ENCODE measurements around the gene DLGAP4. TPM values are rescaled to one million over a fixed set of nuclear protein-coding genes. Genes with fewer than 3 reads are reported as not detected.

The DLGAP4 gene
- total RNA-seq, 1 donor from 2014 or later, result 46.3 TPM

GRCh38 chr20:36446557-36446956, 140.4 kb downstream of the DLGAP4 start:
- intact Hi-C loops (cut with micrococcal nuclease), result no loop called here

- intact Hi-C loops (cut with micrococcal nuclease), result no loop called here
Observed at GRCh38 chr20:36447101-36447500, 141.0 kb downstream of the DLGAP4 start.

- intact Hi-C loops (cut with micrococcal nuclease), result no loop called here
Observed at GRCh38 chr20:36449663-36450062, 143.5 kb downstream of the DLGAP4 start.

DNA sequence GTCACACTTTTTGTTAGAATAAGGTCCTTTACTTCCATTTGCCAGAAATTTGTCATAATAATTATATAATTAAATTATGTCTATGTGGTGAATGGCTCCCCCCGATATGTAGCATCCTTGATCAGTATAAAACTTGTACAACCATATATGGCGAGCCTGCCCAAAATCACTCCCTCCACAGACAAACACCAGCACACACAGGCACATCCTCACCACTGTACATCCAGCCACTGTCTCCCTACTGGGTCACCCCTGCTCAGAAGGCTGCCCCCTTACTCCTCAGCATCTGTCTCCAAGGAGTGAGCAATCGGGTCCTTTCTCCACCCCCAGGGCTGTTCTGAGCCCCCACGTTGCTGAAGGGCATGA, 148.2 kb downstream of the DLGAP4 start:
- intact Hi-C loops (cut with micrococcal nuclease), result no loop called here

DNA sequence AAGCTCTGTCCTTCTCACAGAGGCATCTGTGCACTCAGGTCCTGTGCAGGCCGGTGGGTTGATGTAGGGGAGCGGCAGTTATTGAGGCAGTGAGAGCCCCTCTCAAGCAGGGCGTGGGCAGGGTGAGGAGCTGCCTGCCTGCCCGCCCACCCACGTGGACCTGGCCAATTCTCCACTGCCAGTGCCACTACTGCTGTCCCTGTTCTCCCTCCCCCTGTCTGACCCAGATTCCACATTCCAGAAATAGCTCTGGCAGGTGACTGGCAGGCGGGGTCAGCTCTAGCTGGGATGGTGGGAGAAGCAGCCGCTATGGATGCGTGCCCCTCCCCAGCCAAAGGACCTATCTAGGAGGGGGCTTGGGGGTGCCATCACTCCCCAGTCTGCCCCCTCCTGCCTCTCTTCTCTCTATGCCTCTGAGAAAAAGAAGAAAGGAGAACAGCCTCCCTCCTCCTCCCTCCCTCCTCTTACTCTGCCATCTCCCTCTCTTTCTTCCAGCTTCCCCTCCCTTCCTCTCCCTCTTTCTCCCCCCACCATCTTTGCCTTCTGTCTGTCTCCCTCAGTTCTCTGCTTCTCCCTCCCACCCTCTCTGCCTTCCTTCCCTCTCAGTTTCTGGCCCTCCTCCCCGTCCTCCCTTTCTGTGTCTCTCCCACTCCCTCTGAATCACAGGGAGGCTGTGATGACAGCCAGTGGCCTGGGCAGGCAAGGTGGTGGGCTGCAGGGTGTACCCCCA, 148.7 kb downstream of the DLGAP4 start:
- intact Hi-C loops (cut with micrococcal nuclease), result no loop called here

DNA sequence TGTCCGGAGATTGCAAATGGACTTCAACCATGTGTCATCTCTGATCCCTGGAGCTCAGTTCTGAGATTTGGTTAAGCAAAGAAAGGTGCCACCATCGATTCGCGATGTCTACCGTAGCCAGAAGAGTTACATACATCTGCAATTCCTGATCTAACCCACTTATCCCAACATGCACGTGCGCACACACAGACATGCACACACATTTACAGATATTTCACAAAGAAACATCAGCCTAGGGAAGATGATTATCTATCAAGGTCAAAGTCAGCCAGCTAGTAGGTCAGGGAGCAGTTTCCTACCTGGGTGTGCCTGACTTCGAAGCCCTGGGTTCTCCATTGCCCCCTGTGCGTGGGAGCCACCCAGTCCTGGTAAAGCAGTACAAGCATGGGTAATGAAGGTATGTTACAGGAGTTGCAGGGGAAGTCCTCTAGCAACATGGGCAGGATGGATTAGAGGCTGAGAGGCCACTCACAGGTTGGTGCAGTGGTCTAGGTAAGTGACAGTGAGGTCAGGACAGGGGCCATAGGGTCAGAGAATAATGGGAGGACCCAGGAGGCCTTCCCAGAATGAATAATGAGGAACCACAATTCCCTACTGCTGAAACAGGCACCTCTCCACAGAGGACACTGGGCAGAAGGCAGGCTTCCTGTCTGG, 150.0 kb downstream of the DLGAP4 start:
- intact Hi-C loops (cut with micrococcal nuclease), result no loop called here

DNA sequence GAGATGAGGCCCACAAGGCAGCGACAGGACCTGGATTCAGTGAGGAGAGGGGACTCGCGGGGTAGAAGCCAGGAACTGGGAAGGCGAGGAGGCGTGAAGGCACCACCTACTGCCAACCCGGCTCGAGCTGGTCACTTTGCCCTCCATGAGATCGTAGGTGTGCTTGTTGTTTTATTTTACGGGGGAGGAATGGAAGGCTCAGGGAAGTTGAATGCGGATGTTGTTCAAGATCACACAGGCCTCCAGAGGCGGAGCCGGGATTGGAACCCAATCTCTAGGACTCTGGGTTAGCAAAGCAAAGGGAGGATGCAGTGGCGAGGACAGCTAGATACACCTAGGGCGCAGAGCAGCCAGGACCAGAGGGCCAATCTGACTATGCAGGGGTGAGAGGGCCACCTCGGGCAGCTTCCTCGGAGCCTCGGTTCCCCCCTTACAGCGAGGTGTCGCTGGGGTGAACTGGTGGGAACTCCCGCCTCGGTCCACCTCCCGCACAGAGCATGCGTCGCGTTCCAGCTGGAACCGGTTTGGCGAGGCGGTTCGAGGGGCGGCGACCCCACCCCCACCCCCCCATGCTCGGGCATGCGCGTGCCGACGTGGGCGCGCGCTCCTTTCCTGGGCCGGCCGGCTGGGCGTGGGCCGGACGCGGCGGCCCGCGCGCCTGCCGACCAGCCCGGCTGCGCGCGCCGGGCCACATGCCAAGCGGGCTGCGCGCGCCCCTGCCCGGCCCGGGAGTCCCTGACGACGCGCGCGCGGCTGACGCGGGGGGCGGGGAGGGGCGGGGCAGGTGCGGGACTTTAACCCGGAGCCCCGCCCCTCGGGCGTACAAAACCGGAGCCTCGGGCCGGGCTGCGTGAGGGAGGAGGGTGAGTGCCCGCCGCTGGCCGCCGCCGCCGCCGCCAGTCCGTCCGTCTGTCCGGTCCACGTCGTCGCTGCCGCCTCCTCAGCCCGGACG, 154.8 kb downstream of the DLGAP4 start:
- intact Hi-C loops (cut with micrococcal nuclease), result loop anchor here (1.0 to 10.0 kb wide), 9 partner anchors 25 to 1584 kb away; partner anchors contain the start of genes ACSS2, DSN1, MROH8 and NDRG3

DNA sequence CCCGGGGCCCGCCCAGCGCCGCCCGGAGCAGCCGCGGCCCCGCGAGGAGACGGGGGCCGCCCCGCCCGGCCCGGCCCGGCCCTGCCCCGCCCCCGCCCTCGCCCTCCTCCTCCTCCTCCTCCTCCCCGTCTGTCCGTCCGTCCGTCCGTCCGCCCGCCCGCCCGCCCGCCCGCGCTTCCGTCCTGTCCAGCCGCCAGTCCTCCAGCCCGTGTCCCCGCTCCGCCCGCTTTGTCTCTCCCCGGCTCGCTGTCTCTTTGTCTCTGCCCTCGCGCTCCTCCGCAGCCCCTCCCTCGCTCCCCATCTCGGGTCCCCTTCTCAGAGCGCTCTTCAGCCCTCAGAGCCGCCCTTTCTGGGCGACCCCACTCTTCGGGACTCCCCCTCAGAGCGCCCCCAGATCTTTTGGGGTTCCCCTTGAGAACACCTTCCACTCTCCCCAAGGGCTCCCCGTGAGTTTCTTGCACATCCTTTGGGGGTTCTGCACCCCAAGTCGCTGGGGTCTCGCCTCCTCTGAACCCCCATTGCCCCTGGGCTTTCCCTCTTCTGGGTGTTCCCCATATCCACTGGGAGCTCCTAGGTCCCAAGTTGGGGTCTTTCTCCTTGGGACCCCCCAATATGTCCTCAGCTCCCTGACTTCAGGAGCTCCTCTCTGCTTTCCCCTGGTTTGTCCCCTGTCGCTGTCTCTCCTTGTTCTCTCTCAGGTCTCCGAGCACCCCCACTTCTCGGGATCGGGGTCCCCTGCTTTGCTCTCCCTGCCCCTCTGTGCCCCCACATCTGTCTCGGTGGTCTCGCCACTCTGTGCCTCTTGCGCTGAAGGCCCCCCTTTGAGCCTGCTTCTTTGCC, 155.7 kb downstream of the DLGAP4 start:
- intact Hi-C loops (cut with micrococcal nuclease), result loop anchor here (1.0 to 10.0 kb wide), 9 partner anchors 26 to 1585 kb away; partner anchors contain the start of genes ACSS2, DSN1, MROH8 and NDRG3

DNA sequence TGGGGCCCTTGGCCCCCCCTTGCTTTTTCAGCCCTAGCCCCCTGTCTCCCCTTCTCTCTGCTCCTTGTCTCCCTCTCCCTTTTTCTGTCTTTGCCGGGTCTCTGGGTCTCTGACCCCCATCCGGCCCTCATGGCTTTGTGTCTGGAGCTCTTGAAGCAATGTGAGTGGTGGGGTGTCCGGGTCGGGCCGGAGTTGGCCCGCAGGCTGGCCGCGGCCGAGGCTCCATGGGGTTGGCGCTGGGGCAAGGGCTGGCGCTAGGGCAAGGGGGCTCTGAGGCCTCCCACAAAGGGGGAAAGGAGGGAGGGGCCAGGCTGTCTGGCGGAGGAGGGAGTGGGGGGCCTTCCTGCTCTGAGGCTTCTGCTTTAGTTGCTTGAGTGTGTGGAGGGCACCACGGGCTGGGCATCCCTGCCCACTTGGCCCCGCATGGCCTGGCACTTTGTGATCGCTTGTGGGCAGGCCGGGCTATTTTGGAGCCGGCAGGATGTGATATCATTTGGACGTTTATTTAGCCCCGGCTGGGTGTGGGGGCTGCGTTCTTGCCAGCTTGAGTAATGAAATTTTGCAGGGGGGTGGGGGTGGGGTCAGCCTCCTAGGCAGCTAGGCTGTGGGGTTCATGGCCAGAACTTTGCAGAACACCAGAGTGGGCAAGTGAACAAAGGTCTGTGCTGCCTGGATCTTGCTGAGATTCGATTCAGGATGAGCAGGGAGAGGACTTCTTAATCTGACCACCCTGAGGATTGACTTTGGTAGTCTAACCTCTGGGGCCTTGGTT, 156.5 kb downstream of the DLGAP4 start:
- intact Hi-C loops (cut with micrococcal nuclease), result loop anchor here (5.0 to 10.0 kb wide), 4 partner anchors 398 to 1585 kb away; partner anchors contain the start of genes ACSS2, MROH8, RPN2 and SPAG4

- intact Hi-C loops (cut with micrococcal nuclease), result loop anchor here (2.0 to 10.0 kb wide), 5 partner anchors 399 to 1586 kb away; partner anchors contain the start of genes ACSS2, MROH8, PHF20 and RPN2
Observed at GRCh38 chr20:36463212-36464061, 157.3 kb downstream of the DLGAP4 start.

DNA sequence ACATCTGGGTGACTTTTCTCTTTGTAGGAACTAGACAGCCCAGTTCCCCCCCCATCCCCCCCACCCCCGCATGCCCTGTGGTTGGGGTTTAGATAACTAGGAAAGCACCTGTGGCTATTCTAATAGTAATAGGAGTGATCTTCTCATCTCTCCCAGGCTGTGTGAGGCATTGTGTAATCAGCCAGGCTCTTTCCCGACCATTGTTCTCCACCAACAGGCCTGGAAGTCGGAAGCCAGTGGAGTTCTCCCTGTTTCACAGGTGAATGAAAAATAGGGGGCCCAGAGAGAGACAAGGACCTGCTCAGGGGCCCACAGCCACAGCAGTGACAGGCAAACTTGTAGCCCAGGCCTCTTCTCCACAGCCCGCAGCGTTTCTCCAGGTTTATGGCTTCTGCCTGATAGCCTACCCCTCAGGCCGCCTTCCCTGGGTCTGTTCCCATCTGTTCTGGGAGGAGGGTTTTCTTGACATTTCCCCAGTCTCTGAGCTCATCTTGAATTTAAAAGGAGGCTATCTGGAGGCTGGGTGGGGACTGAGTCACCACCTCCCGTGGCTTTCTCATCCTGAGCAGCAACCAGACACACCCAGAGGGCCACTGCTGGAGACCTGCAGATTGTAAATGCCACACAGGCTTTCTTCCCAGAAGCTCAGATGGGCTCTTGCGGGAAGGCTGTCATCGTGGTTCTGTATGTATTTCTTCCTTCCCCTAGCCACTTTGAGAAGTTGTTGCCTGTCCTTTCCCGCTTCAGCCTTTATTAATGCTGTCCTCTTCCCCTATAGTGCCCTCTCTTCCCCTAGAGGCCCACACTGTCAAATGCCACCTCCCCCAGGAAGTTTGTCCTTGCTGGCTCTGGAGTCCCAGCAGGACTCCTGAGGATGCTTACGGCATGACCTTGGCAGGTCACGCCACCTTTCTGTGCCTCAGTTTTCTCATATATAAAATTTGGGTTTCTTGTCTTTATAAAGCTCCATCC, 159.3 kb downstream of the DLGAP4 start:
- intact Hi-C loops (cut with micrococcal nuclease), result loop anchor here (1.0 to 10.0 kb wide), 4 partner anchors 8 to 693 kb away; partner anchors contain the start of gene PHF20

GRCh38 chr20:36466089-36466488, 159.9 kb downstream of the DLGAP4 start:
- intact Hi-C loops (cut with micrococcal nuclease), result loop anchor here (10.0 kb wide), 1 partner anchor 401 kb away; no protein-coding TSS in a partner anchor

DNA sequence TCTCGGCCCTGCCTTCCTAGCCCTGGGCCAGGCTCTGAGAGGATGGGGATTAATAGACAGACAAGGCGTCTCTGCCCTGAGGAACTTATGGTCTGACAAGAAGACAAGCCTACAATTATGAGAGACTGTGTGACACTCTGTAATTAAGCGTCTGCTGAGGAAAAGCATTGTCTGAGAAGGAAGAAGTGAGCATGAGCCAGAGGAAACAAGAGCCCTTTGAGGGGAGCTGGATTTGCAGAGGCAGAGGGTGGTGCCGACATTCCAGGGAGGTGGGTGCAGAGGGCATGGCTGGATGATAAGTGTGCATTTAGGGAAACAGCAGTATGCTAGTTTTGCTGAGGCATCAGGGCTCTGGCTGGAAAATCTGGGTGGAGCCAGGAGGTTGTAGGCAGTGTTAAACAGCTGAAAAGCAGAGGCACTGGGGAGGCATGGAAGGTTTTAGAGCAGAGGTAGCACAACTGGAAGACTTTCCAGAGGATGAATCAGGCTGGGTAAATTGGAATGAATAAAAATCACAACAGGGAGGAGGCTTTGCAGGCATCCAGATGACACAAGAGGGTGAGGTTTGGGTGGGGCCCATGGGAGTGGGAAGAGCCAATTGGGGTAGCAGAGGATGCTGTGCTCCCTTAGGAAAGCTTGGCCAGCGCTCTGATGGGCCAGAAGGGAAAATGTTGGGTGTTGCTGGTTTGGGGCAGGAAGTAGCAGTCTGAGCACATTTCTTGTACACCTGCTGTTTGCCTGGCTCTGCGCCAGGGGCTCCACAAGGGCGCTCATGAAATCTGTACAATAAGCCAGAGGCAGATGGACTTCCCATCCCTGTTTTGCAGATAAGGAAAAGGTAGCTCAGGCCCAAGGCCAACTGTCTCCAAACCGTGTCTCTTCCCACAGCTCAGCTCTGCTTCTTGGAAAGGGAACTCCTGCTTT, 161.2 kb downstream of the DLGAP4 start:
- intact Hi-C loops (cut with micrococcal nuclease), result loop anchor here (10.0 kb wide), 1 partner anchor 403 kb away; no protein-coding TSS in a partner anchor

DNA sequence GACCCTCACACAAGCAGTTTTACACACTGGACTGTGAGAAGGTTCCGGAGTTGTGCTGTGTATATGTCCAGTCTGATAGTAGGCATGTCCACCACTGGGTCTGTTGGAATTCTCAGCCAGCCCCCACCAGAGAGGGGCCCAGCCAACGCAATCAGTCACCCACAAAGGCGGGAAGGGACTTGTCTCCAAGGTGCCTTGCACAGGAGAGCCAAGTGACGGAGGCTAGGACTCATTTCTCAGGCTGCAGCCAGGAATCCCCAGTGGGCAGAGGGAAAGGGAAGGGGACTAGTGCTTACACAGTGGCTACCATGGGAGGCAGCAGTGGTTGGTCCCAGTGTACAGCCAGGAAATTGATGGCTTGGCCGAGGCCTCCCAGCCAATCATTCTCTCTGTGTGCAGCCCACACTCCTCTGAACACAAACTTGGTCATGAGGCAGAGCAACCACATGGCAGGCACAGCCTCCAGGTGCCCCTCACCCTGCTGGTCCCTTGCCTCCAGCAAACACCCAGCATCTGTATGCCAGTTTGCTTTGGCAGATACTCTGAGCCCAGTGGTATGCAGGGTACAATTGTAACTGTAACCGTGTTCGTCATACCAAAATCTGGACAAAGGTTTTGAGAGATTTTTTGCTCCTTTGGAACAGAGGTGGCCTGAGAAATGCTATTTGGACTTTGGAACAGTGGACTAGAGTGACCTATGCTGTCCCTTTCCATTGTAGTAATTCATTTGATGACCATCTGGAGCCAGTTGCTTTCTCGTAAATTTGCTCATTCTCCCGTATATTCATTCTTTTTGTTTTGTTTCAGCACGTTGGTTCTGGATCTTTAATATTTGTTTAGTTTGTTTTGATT, 162.2 kb downstream of the DLGAP4 start:
- intact Hi-C loops (cut with micrococcal nuclease), result loop anchor here (10.0 kb wide), 1 partner anchor 404 kb away; no protein-coding TSS in a partner anchor

GRCh38 chr20:36469973-36470372, 163.8 kb downstream of the DLGAP4 start:
- intact Hi-C loops (cut with micrococcal nuclease), result loop anchor here (10.0 kb wide), 1 partner anchor 405 kb away; no protein-coding TSS in a partner anchor
